Fibroblast of villous mesenchyme (primary cell): ENCODE data around the gene HMBS. TPM values are rescaled to one million over a fixed set of nuclear protein-coding genes. Genes with fewer than 3 reads are reported as not detected.
"Not testable (repeated sequence)": the region's sequence is repeated elsewhere in the genome, so short reads cannot be mapped to it uniquely, and the experiment has no call there.

ENCODE experiments used
- DNase-seq: peaks from one replicate; pipeline ENCODE4 v3.0.0-alpha.2; 2010; ENCODE audit warnings: low read depth
- H3K4me3 ChIP-seq: 2 replicates; pipeline ENCODE4 v1.5.1; 2011; ENCODE audit warnings: low read depth, mild to moderate bottlenecking, low read length
- total RNA-seq: library from RNA; depleted of rRNA; stranded (reverse); fragments of >200 nt; gene quantifications from 2 replicates; pipeline ENCODE4 v1.2.3, GENCODE V29; 2012
- TF ChIP-seq, protein P1 (sequence below): IDR thresholded peaks from 2 replicates; pipeline ENCODE4 v1.5.1; 2012; ENCODE audit warnings: low read depth, mild to moderate bottlenecking, low read length; ENCODE audit not compliant: insufficient read depth

Gene HMBS
- total RNA-seq, 1 donor = 11.2 TPM

DNA sequence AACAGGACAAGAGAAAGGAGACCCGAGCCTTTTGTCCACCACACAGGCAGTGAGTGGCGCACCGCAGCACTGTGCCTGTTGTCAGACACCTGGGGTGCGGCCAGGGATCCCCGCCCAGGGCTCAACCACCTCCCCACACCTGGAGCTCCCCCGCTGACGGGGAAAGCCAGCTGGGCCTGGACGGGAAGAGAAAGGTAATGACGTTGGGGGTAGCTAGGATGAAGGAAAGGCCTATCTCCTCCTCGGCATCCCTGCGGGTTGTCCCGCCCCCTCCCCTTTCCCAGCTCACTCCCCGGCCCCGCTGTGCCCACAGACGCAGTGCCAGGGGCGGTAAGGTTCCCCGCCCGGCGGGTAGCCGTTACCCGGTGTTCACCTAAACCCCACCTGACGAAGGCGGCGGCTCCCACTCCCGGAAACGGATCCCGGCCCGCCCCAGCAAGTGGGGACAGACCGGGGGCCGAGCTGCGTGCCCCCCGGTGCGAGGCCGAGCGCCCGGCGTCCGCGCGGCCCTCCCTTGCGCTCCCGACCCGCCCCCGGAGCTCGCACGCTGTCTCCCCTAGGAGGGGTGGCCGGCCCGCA, 28.2 kb upstream of the HMBS start:
- DNase-seq = no peak
- peak overlapping the region; percentile 84 for H3K4me3 ChIP-seq
- TF ChIP-seq, protein P1, sequence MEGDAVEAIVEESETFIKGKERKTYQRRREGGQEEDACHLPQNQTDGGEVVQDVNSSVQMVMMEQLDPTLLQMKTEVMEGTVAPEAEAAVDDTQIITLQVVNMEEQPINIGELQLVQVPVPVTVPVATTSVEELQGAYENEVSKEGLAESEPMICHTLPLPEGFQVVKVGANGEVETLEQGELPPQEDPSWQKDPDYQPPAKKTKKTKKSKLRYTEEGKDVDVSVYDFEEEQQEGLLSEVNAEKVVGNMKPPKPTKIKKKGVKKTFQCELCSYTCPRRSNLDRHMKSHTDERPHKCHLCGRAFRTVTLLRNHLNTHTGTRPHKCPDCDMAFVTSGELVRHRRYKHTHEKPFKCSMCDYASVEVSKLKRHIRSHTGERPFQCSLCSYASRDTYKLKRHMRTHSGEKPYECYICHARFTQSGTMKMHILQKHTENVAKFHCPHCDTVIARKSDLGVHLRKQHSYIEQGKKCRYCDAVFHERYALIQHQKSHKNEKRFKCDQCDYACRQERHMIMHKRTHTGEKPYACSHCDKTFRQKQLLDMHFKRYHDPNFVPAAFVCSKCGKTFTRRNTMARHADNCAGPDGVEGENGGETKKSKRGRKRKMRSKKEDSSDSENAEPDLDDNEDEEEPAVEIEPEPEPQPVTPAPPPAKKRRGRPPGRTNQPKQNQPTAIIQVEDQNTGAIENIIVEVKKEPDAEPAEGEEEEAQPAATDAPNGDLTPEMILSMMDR = no peak

DNA sequence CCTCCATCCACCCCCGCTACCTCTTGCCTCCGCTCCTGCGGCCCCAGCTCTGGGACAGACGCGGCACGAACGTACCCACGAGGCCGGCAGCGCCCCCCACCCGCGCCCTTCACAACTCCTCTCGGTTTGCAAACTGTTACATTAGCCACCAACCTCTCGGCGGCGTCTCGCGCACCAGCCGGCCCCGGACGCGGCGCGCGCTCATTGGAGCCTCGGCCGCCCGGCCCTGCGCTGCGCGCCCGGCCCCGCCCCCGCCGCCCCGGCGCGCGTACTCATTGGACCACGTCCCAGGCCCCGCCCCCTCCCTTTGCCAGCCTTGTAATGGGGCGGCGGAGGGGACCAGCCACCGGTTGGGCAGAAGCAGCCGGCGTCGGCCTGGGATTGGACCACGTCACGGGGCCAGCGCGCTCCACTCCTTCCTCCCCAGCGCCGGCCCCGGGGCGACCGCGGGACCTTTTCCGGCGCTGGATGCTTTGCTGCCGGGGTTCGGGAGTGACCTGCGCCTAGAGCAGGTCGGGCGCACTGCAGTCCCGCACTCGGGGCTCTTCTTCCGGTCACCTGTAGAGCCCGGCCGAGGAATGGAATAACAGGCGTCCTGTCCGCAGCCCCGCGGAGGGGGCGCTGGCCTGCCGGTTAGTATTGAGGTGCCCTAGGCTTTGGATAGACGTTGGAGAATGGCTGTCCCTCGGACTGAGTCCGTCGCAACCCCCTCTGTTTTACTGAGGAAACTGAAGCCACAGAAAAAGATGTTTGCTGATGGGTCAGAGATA, 27.5 kb upstream of the HMBS start, which contains the start of gene HYOU1:
TSS of gene HYOU1 (minus strand) at position 206 of the 770 bp plus-strand sequence. CDS start 1,045 bp downstream, outside the sequence.
- peak; percentile 97 for DNase-seq
- TF ChIP-seq, protein P1 = peak; percentile 29
- H3K4me3 ChIP-seq = peak within 1 kb of the TSS; percentile 84

DNA sequence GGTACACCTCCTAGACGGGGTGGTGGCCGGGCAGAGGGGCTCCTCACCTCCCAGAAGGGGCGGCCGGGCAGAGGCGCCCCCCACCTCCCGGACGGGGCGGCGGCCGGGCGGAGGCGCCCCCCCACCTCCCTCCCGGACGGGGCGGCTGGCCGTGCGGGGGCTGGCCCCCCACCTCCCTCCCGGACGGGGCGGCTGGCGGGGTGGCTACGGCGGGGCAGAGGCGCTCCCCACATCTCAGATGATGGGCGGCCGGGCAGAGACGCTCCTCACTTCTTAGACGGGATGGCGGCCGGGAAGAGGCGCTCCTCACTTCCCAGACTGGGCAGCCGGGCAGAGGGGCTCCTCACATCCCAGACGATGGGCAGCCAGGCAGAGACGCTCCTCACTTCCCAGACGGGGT, 25.6 kb upstream of the HMBS start:
- not testable (repeated sequence) for DNase-seq, H3K4me3 ChIP-seq

DNA sequence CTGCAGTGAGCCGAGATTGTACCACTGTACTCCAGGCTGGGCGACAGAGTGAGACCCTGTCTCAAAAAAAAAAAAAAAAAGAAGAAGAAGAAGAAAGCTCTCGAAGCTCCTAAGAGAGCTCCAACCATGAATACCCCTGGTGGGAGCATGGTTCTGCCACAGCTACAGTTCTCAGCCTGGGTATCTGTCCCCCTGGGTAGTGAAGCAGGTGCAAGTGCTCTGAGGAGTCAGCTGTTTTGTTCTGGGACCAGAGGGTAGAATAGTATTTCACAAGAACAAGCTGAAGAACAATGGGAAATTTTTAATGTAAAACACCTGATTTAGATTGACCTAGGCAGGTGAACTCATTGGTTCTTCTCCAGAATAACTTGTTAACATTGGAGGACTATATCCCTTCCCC, 23.4 kb upstream of the HMBS start:
- TF ChIP-seq, protein P1 = no peak
- no peak for DNase-seq
- no peak overlapping the region for H3K4me3 ChIP-seq

DNA sequence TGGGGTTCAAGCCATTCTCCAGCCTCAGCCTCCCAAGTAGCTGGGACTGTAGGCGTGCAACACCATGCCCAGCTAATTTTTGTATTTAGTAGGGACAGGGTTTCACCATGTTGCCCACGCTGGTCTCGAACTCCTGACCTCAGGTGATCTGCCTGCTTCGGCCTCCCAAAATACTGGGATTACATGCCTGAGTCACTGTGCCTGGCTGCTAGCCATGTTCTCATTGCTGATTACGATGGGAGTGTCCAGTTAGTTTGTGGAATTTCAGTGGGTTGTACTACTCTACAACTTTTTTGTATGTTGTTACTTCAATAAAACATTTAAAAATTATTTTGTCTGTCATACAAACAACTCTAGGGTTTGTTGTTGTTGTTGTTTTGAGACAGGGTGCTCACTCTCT, 21.9 kb upstream of the HMBS start:
- DNase-seq = peak; percentile 77
- TF ChIP-seq, protein P1 = no peak
- H3K4me3 ChIP-seq = no peak overlapping the region

DNA sequence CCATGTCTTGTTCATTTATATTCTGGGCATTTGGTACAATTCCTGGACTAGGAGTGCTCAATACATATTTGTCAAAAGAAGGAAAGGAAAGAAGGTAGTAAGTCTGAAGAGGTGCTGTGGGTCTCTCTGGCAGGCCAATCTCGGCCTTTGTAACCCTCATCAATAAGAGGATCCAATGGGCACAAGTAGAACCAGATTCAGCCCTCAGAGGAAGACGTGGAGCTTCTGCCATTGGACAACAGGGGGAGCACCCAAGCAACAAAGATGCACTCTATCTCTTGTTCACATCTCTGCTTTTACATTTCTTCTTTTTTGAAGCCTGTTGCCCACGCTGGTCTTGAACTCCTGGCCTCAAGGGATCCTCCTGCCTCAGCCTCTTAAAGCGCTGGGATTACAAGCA, 19.3 kb upstream of the HMBS start:
- TF ChIP-seq, protein P1 = peak; percentile 60
- H3K4me3 ChIP-seq = no peak overlapping the region
- peak; percentile 47 for DNase-seq

DNA sequence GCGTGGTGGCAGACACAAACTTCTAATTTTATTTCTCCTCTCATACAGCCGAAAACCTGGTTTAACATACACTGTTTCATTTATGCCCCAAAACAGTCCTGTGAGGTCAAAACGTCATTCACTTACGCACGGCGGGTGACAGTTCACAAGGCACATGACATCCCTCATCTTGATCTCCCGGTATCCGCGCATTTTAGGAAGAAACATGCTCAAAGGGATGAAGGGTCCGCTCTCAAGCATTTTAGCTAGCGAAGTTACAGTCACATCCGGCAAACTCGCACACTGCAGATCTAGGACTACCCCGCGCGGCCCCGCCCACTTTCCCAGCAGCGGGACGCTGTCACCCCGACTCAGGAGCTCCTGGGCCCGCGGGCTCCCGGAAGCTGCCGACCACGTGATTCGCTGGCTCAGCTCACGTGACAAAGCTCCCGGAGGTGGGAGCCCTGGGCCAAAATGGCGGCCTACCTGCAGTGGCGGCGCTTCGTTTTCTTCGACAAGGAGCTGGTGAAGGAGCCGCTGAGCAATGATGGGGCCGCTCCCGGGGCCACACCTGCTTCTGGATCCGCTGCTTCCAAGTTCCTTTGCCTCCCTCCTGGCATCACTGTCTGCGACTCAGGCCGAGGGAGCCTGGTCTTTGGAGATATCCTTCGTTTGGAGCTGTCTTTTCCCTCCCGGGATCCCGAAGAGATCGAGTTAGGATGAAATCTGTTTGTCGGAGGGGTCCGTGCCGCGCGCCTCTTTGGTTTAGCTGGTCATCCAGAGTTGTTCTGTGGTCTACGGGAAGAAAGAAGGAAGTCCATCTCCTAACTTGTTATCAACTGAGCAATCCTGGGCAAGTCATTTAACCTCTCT, 17.1 kb upstream of the HMBS start, which contains the start of gene VPS11:
TSS of gene VPS11 (plus strand) at position 448 of the 852 bp plus-strand sequence. CDS start at position 454, 6 bp downstream.
- peak within 1 kb of the TSS; percentile 98 for H3K4me3 ChIP-seq
- peak; percentile 97 for DNase-seq
- TF ChIP-seq, protein P1 = no peak
